Measurements from ENCODE around the gene PTPRF.
"Not testable (repeated sequence)": the region's sequence is repeated elsewhere in the genome, so short reads cannot be mapped to it uniquely, and the experiment has no call there.

PTPRF gene

GRCh38 chr1:43638381-43638780 is 107.7 kb downstream of the PTPRF start:
- DNase-seq = not testable (repeated sequence)

- DNase-seq = no peak
These were observed 109.5 kb downstream of the PTPRF start for GRCh38 chr1:43639976-43640794.

GRCh38 chr1:43644558-43644957 is 113.9 kb downstream of the PTPRF start:
- no peak for DNase-seq

GRCh38 chr1:43645461-43645860 is 114.8 kb downstream of the PTPRF start:
- no peak for DNase-seq

GRCh38 chr1:43647331-43647730 is 116.6 kb downstream of the PTPRF start:
- DNase-seq = not testable (repeated sequence)

- peak; percentile 87 for DNase-seq
These were observed 117.7 kb downstream of the PTPRF start for GRCh38 chr1:43648221-43648847.

GRCh38 chr1:43648876-43649477 is 118.3 kb downstream of the PTPRF start:
- DNase-seq = no peak

- peak; percentile 96 for DNase-seq
These were observed 119.8 kb downstream of the PTPRF start for GRCh38 chr1:43650310-43651085.

- DNase-seq = no peak
These were observed 120.5 kb downstream of the PTPRF start for GRCh38 chr1:43651188-43651587.

GRCh38 chr1:43651902-43652301 is 121.2 kb downstream of the PTPRF start:
- DNase-seq = no peak

- peak; percentile 32 for DNase-seq
These were observed 122.7 kb downstream of the PTPRF start for GRCh38 chr1:43653339-43653738.

- peak; percentile 67 for DNase-seq
These were observed 123.2 kb downstream of the PTPRF start for GRCh38 chr1:43653893-43654292.

- DNase-seq = peak; percentile 48
These were observed 125.3 kb downstream of the PTPRF start for GRCh38 chr1:43655953-43656352.

- no peak for DNase-seq
These were observed 128.8 kb downstream of the PTPRF start for GRCh38 chr1:43659212-43660166.

- no peak for DNase-seq
These were observed 129.7 kb downstream of the PTPRF start for GRCh38 chr1:43660355-43660754.

GRCh38 chr1:43664369-43664768 is 133.7 kb downstream of the PTPRF start:
- DNase-seq = no peak

GRCh38 chr1:43666608-43667007 is 135.9 kb downstream of the PTPRF start:
- DNase-seq = no peak

- DNase-seq = no peak
These were observed 138.3 kb downstream of the PTPRF start for GRCh38 chr1:43668956-43669355.

- no peak for DNase-seq
These were observed 139.2 kb downstream of the PTPRF start for GRCh38 chr1:43669878-43670277.

GRCh38 chr1:43671193-43671592 is 140.5 kb downstream of the PTPRF start:
- DNase-seq = no peak

- no peak for DNase-seq
These were observed 141.1 kb downstream of the PTPRF start for GRCh38 chr1:43671626-43672330.
